ENCODE results near the gene MAPKAPK3.

Gene MAPKAPK3

DNA sequence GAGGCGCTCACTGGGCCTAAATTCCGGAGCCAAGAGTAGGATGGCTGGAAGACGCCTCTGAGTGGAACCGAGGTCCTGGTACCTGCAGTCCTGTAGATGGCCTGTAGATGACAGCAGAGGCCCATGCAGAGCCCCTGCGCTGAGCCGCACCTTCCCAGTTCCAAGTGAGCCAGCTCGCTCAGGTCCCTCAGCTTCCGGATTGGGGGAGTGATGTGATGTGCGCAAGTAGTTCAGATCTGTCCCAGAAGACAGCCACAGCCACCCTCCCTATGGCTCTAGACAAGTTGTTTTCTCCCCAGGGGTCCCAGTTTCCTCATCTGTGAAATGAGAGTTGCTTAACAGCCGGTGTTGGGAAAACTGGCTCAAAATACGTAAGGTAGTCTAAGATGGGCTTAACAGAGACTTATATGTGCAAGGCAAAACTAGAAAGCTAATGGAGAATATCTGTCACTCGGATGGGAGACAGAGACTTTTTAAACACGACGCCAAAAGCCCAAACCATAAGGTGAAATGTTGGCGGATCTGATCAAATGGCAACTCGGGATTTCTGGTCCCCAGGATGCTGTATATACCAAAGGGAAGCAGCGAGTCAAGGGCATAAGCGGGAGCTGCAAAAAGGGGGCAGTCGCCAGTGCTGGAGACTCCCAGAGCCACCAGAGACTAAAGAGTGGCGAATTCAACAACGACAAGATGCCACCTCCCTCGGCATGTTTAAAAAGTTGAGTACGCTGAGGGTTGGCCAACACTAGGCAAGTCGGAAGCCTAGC is 765 bp upstream of the MAPKAPK3 start:
- peak; percentile 84 for DNase-seq (ENCODE audit: extremely low spot score)
- ChIA-PET POLR2A (interaction anchor here (1.4 kb wide), 1 partner anchor 47 kb away, joined by 3 read pairs; the partner anchor contains the start of gene HEMK1), CTCF (interaction anchor here (0.6 to 17.5 kb wide), 39 partner anchors 8 to 1327 kb away, joined by 3 to 419 read pairs (median 5); partner anchors contain the start of genes C3orf18, CYB561D2, DCAF1 and GNAI2)
- TF ChIP-seq, protein P1, sequence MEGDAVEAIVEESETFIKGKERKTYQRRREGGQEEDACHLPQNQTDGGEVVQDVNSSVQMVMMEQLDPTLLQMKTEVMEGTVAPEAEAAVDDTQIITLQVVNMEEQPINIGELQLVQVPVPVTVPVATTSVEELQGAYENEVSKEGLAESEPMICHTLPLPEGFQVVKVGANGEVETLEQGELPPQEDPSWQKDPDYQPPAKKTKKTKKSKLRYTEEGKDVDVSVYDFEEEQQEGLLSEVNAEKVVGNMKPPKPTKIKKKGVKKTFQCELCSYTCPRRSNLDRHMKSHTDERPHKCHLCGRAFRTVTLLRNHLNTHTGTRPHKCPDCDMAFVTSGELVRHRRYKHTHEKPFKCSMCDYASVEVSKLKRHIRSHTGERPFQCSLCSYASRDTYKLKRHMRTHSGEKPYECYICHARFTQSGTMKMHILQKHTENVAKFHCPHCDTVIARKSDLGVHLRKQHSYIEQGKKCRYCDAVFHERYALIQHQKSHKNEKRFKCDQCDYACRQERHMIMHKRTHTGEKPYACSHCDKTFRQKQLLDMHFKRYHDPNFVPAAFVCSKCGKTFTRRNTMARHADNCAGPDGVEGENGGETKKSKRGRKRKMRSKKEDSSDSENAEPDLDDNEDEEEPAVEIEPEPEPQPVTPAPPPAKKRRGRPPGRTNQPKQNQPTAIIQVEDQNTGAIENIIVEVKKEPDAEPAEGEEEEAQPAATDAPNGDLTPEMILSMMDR (IDR thresholded peaks at IDR 0.05; ENCODE audit: control extremely low read depth, extremely low read depth, low read depth, missing control alignments): peak; percentile 97

DNA sequence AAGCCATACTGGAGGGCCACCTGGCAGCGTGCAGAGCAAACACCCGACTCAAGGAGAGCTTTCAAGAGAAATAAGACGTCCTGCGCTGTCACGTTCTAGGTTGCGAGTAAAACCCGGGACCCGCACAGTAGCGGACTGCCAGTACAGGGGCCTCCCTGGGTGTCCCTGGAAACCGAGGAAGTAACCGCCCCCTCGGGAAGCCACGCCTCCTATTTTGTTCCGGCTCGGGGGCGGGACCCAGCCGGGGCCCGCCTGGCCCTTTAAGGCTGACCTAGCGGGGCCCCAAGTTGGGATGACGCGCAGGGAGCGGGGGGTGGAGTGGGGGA is 218 bp upstream of the MAPKAPK3 start:
- TF ChIP-seq, protein P1 (IDR thresholded peaks at IDR 0.05; ENCODE audit: control extremely low read depth, extremely low read depth, low read depth, missing control alignments): no peak
- CTCF ChIA-PET: interaction anchor here (0.9 to 17.5 kb wide), 22 partner anchors 12 to 1327 kb away, joined by 3 to 419 read pairs (median 10); partner anchors contain the start of genes C3orf18, GNAI2, HEMK1 and MANF
- peak; percentile 93 for DNase-seq (ENCODE audit: extremely low spot score)
- POLR2A ChIA-PET: interaction anchor here (1.4 kb wide), 1 partner anchor 48 kb away, joined by 3 read pairs; the partner anchor contains the start of gene HEMK1

DNA sequence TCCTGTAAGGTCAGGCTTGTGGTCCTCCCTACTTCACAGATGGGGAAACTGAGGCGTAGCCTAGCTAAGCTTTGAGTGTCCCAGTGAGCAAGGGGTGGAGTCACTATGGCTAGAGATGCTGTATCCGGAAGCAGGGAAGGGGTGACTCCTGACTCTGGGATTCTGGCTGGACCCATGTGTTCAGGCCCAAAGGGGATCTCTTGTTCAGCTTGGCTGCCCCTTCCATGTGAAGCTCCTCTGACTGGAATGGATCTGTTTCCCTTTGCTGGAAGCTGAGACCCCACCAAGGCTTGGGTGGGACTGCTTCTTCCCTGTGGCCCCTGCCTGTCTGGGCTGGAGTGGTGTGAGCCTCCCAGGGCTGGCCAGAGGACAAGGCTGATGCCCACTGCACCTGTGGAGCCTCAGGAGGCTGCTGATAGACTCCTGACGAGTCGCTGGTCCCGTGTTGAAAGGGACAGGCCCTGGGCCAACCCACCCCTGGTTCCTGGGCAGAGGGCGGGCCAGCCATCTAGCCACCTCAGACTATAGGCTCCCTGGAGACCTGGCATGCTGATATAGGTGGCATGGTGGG is 1.0 kb downstream of the MAPKAPK3 start:
- POLR2A ChIA-PET: no interaction called here
- DNase-seq (ENCODE audit: extremely low spot score): no peak
- CTCF ChIA-PET: interaction anchor here (1.5 to 17.5 kb wide), 7 partner anchors 10 to 772 kb away, joined by 3 to 419 read pairs (median 202); partner anchors contain the start of gene HEMK1
- TF ChIP-seq, protein P1 (IDR thresholded peaks at IDR 0.05; ENCODE audit: control extremely low read depth, extremely low read depth, low read depth, missing control alignments): no peak

DNA sequence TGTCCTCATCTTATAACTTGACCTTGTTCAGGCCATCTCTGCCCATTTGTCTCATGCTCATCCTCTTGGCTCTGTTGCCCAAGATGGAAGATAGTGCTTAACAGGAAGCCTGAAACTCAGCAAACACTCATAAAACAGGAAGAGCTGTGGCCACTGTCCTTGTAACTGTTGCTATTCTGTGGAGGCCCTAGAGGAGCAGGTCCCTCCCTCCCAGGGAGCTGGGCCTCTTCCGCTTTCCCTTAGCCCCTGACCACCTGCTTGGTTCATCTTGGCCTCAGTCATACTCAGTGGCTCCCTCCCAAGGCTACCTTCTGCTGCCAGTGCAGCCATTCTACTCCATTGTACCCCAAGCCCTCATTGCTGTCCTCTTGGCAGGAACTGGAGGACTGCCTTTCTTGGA is 3.5 kb downstream of the MAPKAPK3 start:
- POLR2A ChIA-PET: no interaction called here
- TF ChIP-seq, protein P1 (IDR thresholded peaks at IDR 0.05; ENCODE audit: control extremely low read depth, extremely low read depth, low read depth, missing control alignments): no peak
- DNase-seq (ENCODE audit: extremely low spot score): no peak
- CTCF ChIA-PET: interaction anchor here (1.4 to 18.4 kb wide), 6 partner anchors 6 to 751 kb away, joined by 5 to 419 read pairs (median 221); partner anchors contain the start of genes CISH, HEMK1 and MAPKAPK3

DNA sequence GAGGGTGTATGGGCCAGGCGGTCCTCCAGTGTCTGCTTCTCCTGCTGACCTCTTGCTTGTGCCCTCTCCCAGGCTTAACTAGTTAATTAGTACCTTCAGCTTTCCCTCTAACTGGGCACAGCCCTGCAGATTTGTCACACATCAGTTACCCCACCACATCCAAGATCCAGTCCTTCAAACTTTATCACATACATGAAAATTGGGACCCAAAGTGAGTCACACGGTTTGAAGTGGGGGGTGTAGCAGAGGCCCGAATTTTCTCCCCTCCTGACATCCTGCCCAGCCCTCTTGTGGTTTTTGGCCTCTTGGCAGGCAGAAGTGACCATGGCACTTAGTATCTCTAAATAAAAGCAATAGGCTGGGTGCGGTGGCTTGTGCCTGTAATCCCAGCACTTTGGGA is 3.9 kb downstream of the MAPKAPK3 start:
- ChIA-PET POLR2A (no interaction called here), CTCF (interaction anchor here (12.8 to 18.4 kb wide), 5 partner anchors 6 to 44 kb away, joined by 202 to 419 read pairs (median 240); partner anchors contain the start of genes CISH, HEMK1 and MAPKAPK3)
- TF ChIP-seq, protein P1 (IDR thresholded peaks at IDR 0.05; ENCODE audit: control extremely low read depth, extremely low read depth, low read depth, missing control alignments): no peak
- DNase-seq (ENCODE audit: extremely low spot score): no peak

DNA sequence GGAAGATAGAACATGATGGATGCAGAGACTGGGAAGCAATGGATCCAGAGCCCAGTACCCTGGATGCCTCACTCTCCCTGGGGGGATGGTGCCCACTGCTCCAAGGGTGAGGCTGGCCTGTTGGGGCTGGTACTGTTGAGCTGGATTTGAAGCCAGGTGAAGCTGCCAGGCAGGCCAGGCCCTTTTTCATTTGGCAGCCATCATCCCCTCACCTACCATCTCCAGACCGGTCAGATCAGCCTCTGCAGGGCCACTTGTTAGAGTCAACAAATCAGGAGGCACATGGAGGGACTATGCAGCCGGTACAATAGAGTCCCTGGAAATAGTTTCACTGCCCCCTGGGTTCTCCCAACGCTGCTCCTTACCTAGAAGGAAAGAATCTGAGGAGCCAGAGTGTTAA is 5.9 kb downstream of the MAPKAPK3 start:
- ChIA-PET CTCF (interaction anchor here (1.1 to 18.4 kb wide), 5 partner anchors 8 to 749 kb away, joined by 3 to 419 read pairs (median 8); partner anchors contain the start of genes CISH, HEMK1 and MAPKAPK3), POLR2A (no interaction called here)
- TF ChIP-seq, protein P1 (IDR thresholded peaks at IDR 0.05; ENCODE audit: control extremely low read depth, extremely low read depth, low read depth, missing control alignments): no peak
- DNase-seq (ENCODE audit: extremely low spot score): no peak
